D721Med (cell line): ENCODE measurements around the gene STOML3.

Source experiments
- DNase-seq: peaks from one replicate; pipeline ENCODE4 v3.0.0; 2011; ENCODE audit warnings: low spot score; ENCODE audit not compliant: insufficient read length
- FAIRE-seq: peaks from 2 replicates; lab custom pipeline; 2011; peaks lifted over from hg19 to GRCh38; lab: Jason Lieb, UNC
- CTCF ChIP-seq: IDR thresholded peaks from 2 replicates; pipeline ENCODE4 v1.5.1; 2012; ENCODE audit warnings: mild to moderate bottlenecking, control low read depth; ENCODE audit not compliant: insufficient read depth; ENCODE audit errors: missing control alignments

The STOML3 gene

DNA sequence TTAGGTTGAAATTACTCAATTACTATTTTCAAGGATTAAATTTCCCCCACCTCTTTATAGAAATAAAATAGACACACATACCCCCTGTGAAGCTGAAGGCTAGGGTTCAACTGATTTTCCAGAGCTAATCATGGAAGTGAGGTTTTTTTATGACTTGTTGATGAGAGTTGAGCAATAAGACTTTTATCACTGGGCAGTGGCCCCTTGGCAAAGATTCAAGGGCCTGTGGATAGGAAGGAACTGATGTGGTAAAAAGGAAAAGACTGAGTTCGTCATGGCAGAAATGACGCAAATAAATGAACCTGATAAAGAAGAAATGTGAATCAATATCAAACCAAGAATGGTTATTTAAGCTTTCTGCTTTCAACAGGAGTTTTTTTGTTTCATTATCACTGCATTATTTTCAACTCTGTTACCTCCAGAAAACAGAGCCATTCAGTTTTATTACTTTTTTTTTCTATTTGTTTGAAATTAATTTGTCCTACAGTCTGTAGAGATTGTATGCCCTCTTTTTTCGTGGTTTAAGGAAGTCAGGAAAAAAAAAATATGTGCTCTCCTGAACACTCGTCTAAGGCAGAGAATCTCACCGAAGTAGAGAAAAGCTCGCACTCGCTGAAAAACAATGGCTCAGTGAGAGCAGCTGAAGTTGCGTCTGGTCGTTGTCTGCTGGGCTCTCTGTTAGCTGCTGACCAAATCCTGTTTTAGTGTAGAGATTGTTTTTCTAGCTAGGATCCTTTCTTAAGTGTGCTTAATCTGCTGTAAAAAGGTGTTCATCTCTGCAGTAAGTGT is 38.9 kb downstream of the STOML3 start:
- TF ChIP-seq CTCF, result no peak
- no peak for FAIRE-seq

GRCh38 chr13:38950987-38951386 is 39.6 kb downstream of the STOML3 start:
- FAIRE-seq, result no peak
- TF ChIP-seq CTCF, result no peak

More for the DNA sequence above, 38.9 kb downstream of the STOML3 start:
- no peak for DNase-seq

GRCh38 chr13:38947054-38947453 is 43.6 kb downstream of the STOML3 start:
- FAIRE-seq, result no peak
- TF ChIP-seq CTCF, result no peak

More at GRCh38 chr13:38950987-38951386, 39.6 kb downstream of the STOML3 start:
- DNase-seq, result no peak

GRCh38 chr13:38944219-38944618 is 46.4 kb downstream of the STOML3 start:
- FAIRE-seq, result no peak
- no peak for DNase-seq
- TF ChIP-seq CTCF, result no peak

More at GRCh38 chr13:38947054-38947453, 43.6 kb downstream of the STOML3 start:
- no peak for DNase-seq

DNA sequence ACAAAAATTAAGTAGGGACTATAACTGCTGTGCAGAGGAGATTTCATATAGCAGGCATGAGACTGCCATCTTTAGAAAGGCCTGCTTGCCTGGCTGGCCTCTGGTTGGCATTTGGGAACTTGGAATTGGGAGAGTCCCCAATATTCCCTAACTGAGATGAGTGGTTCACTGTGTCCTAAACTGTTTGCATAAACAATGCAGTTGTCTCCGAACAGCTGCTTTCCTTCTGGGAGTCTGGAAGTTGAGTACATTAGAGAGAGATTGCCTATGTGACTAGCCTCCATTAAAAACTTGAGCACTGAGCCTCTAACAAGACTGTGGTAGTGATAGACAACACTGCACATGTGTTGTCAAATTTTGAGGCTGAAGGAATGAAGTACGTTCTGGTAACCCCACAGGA is 47.4 kb downstream of the STOML3 start:
- TF ChIP-seq CTCF, result no peak
- DNase-seq, result no peak
- FAIRE-seq, result no peak

DNA sequence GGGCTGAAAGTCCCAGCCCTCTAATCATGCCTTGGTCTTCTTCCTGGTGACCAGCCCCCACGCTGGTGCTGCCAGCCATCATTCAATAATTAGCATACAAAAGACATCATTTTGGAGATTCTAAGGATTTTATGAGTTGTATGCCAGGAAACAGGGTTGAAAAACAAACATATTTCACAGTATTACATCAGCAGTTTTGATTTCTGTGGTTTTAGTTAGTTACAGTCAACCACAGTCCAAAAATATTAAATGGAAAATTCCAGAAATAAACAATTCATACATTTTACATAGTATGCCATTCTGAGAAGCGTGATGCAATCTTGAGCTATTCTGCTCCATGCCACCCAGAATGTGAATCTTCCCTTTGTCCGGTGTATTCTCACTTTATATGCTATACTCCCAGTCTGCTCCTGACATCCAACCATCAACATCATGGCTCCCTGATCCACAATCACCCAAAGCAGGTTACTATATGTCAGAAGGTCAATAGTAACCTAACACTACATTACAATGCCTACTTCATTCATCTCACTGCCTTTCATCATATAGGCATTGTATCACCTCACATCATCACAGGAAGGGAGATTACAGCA is 49.2 kb downstream of the STOML3 start:
- TF ChIP-seq CTCF, result no peak
- DNase-seq (no peak), FAIRE-seq (no peak)

DNA sequence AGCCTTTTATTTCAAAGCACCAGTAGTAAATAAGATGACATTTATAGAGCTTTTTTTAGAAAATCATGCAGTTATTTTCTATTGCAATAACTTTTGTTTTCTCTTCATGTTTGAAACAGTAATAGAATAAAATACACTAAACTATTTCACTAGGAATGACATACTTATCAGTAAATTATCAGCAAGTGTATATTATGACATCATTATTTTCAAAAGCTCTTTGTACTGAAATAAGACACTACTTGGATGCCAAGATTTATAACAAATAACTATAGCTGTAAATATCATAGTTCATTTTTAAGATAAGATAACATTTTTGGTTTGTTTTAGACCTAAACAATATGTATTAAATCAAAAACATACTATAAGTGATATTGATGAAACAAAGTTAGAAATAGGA is 56.8 kb downstream of the STOML3 start:
- peak; percentile 29 for FAIRE-seq
- TF ChIP-seq CTCF, result no peak

More for the DNA sequence above, 56.8 kb downstream of the STOML3 start:
- DNase-seq, result no peak
